HepG2 (cell line): ENCODE measurements around the gene PPP1R9B. TPM values are rescaled to one million over a fixed set of nuclear protein-coding genes. Genes with fewer than 3 reads are reported as not detected.

ENCODE experiments used
- CEBPG ChIP-seq: IDR thresholded peaks from 2 replicates; pipeline ENCODE4 v1.6.1; 2016
- CENPX ChIP-seq: sonication (generic); formaldehyde crosslinking; IDR thresholded peaks from 2 replicates; pipeline ENCODE4 v1.9.0; 2021; ENCODE audit warnings: mild to moderate bottlenecking, missing genetic modification reagents, moderate library complexity
- FOXP1 ChIP-seq, 2 experiments: fragments of 450-650 bp in 1 of 2; IDR thresholded peaks; 2 replicates each; pipeline ENCODE4 v1.6.1; 2017 to 2018; ENCODE audit warnings: antibody characterized with exemption in 1 of 2
- GABPB1 ChIP-seq: IDR thresholded peaks from 2 replicates; pipeline ENCODE4 v1.6.1; 2016; ENCODE audit warnings: mild to moderate bottlenecking, missing genetic modification reagents, moderate library complexity, missing compliant biosample characterization
- GATA4 ChIP-seq: sonication (generic); IDR thresholded peaks from 2 replicates; pipeline ENCODE4 v1.6.1; 2016; ENCODE audit warnings: antibody characterized with exemption, low read depth, borderline replicate concordance
- GTF2F1 ChIP-seq: fragments of 150-350 bp; IDR thresholded peaks from 2 replicates; pipeline ENCODE4 v1.6.1; 2014; ENCODE audit warnings: low read length
- HNRNPL ChIP-seq: fragments of 200-400 bp; formaldehyde crosslinking; IDR thresholded peaks from 2 replicates; pipeline ENCODE4 v1.6.1; 2017; ENCODE audit warnings: mild to moderate bottlenecking, low read depth, low read length
- KLF12 ChIP-seq: sonication (generic); formaldehyde crosslinking; IDR thresholded peaks from 2 replicates; pipeline ENCODE4 v1.4.0; 2020; ENCODE audit warnings: missing genetic modification reagents, borderline replicate concordance
- KLF6 ChIP-seq: IDR thresholded peaks from 2 replicates; pipeline ENCODE4 v1.8.0; 2016; ENCODE audit warnings: missing biosample characterization, missing genetic modification reagents
- LCORL ChIP-seq, 2 experiments: fragments of 450-650 bp in 1 of 2; sonication (generic) in 1 of 2; formaldehyde crosslinking in 1 of 2; IDR thresholded peaks; 2 replicates each; pipeline versions ENCODE4 v1.5.0 to v1.6.1; 2017 to 2020; ENCODE audit warnings: antibody characterized with exemption in 1 of 2, missing genetic modification reagents in 1 of 2
- MEF2D ChIP-seq: sonication (generic); formaldehyde crosslinking; IDR thresholded peaks from 2 replicates; pipeline ENCODE4 v1.5.1; 2020; ENCODE audit warnings: mild to moderate bottlenecking, missing genetic modification reagents
- NCOR1 ChIP-seq: fragments of 200-600 bp; sonication (generic); IDR thresholded peaks from 2 replicates; pipeline ENCODE4 v1.7.0; 2017; ENCODE audit warnings: antibody characterized with exemption, low read length, borderline replicate concordance
- NR0B2 ChIP-seq: sonication (generic); formaldehyde crosslinking; IDR thresholded peaks from 2 replicates; pipeline ENCODE4 v1.4.0; 2020; ENCODE audit warnings: mild to moderate bottlenecking, missing genetic modification reagents
- RELA ChIP-seq: sonication (generic); formaldehyde crosslinking; IDR thresholded peaks from 2 replicates; pipeline ENCODE4 v1.4.0; 2020; ENCODE audit warnings: missing genetic modification reagents
- SALL2 ChIP-seq: sonication (generic); formaldehyde crosslinking; IDR thresholded peaks from 2 replicates; pipeline ENCODE4 v1.8.1; 2023; ENCODE audit warnings: mild to moderate bottlenecking, missing genetic modification reagents, inconsistent platforms
- SP140L ChIP-seq: sonication (generic); formaldehyde crosslinking; IDR thresholded peaks from 2 replicates; pipeline ENCODE4 v1.4.0; 2020; ENCODE audit warnings: missing genetic modification reagents, borderline replicate concordance
- THAP8 ChIP-seq: sonication (generic); formaldehyde crosslinking; IDR thresholded peaks from 2 replicates; pipeline ENCODE4 v1.5.1; 2020; ENCODE audit warnings: missing genetic modification reagents, mild to moderate bottlenecking, borderline replicate concordance
- ZBTB7B ChIP-seq: sonication (generic); formaldehyde crosslinking; IDR thresholded peaks from 2 replicates; pipeline ENCODE4 v1.4.0; 2020; ENCODE audit warnings: missing genetic modification reagents
- ZMYM2 ChIP-seq: sonication (generic); formaldehyde crosslinking; IDR thresholded peaks from 2 replicates; pipeline ENCODE4 v1.8.0; 2022; ENCODE audit warnings: mild to moderate bottlenecking, missing genetic modification reagents
- ZNF160 ChIP-seq: sonication (generic); formaldehyde crosslinking; IDR thresholded peaks from 2 replicates; pipeline ENCODE4 v1.8.0; 2022; ENCODE audit warnings: mild to moderate bottlenecking, inconsistent platforms, missing genetic modification reagents
- ZNF598 ChIP-seq: sonication (generic); formaldehyde crosslinking; IDR thresholded peaks from 2 replicates; pipeline ENCODE4 v1.5.1; 2020; ENCODE audit warnings: mild to moderate bottlenecking, missing genetic modification reagents, borderline replicate concordance
- ZNF652 ChIP-seq: IDR thresholded peaks from 2 replicates; pipeline ENCODE4 v1.6.1; 2016; ENCODE audit warnings: low read depth, borderline replicate concordance
- ZNF710 ChIP-seq: sonication (generic); formaldehyde crosslinking; IDR thresholded peaks from 2 replicates; pipeline ENCODE4 v1.5.0; 2020; ENCODE audit warnings: mild to moderate bottlenecking, missing genetic modification reagents, borderline replicate concordance
- ZNF800 ChIP-seq: sonication (generic); formaldehyde crosslinking; IDR thresholded peaks from 2 replicates; pipeline ENCODE4 v1.4.0; 2020; ENCODE audit warnings: missing genetic modification reagents
- polyA plus RNA-seq, 8 experiments: library from polyadenylated mRNA; depleted of rRNA in 3 of 8; stranded (reverse) in 7 of 8; unstranded in 1 of 8; fragments of >200 nt; fragmentation: Illumina TruSeq in 4 of 8; extraction: Trizol in 4 of 8; gene quantifications; 2 replicates each; pipeline versions ENCODE4 v1.2.1 to v1.2.3, GENCODE V29; 2011 to 2016; ENCODE audit warnings: low read depth in 4 of 8, missing spikeins in 1 of 8, mixed read lengths in 1 of 8; ENCODE audit not compliant: insufficient read depth in 1 of 8
- total RNA-seq, 5 experiments: library from RNA; depleted of rRNA; stranded (reverse); fragments of >200 nt; fragmentation: Illumina TruSeq; extraction: Trizol; gene quantifications; 2 replicates each; pipeline ENCODE4 v1.2.3, GENCODE V29; 2016; ENCODE audit warnings: low read depth in 1 of 5

PPP1R9B gene
- total and polyA plus RNA-seq, 2 of the 13 experiments (the other 11 are each of a cell fraction or from before 2014, with no cell fraction given): 9.4 to 15.8 TPM

GRCh38 chr17:50177983-50178834, 27.7 kb upstream of the PPP1R9B start (continued):
- TF ChIP-seq ZNF710 (CRISPR knock-in tag): no peak; the same call in 1 of the 2 replicates
- TF ChIP-seq ZBTB7B: peak; percentile 77; the same call in 1 of the 2 replicates
- TF ChIP-seq ZNF800: no peak
- TF ChIP-seq NR0B2: no peak; the same call in none of the 2 replicates
- no peak for TF ChIP-seq FOXP1 (IDR thresholded peaks at IDR 0.05)
- TF ChIP-seq FOXP1 (CRISPR knock-in tag; IDR thresholded peaks at IDR 0.05): 0 out of 2 replicates have a peak, but pooled peaks have one; percentile 13
- no peak for TF ChIP-seq GTF2F1
- TF ChIP-seq NCOR1: no peak
- TF ChIP-seq HNRNPL: peak; percentile 98
- TF ChIP-seq KLF6 (CRISPR knock-in tag): peak; percentile 73; the same call in 1 of the 2 replicates
- 0 out of 2 replicates have a peak, but pooled peaks have one; percentile 44 for TF ChIP-seq MEF2D (CRISPR knock-in tag)
- peak; percentile 43; the same call in 1 of the 2 replicates for TF ChIP-seq ZNF598 (CRISPR knock-in tag)
- 0 out of 2 replicates have a peak, but pooled peaks have one; percentile 41 for TF ChIP-seq RELA (CRISPR knock-in tag)
- TF ChIP-seq LCORL (IDR thresholded peaks at IDR 0.05): no peak
- TF ChIP-seq LCORL (CRISPR knock-in tag; IDR thresholded peaks at IDR 0.05): peak; percentile 43; the same call in 1 of the 2 replicates
- TF ChIP-seq GATA4: no peak
- peak; percentile 25; the same call in 1 of the 2 replicates for TF ChIP-seq CEBPG (CRISPR knock-in tag)
- 0 out of 2 replicates have a peak, but pooled peaks have one; percentile 35 for TF ChIP-seq ZMYM2
- TF ChIP-seq ZNF652 (CRISPR knock-in tag): no peak
- TF ChIP-seq ZNF160: no peak
- TF ChIP-seq SALL2 (CRISPR knock-in tag): peak; percentile 64; the same call in 1 of the 2 replicates
- TF ChIP-seq KLF12: no peak
- TF ChIP-seq THAP8 (CRISPR knock-in tag): no peak
- TF ChIP-seq CENPX (CRISPR knock-in tag): no peak
- TF ChIP-seq SP140L (CRISPR knock-in tag): peak; percentile 81; the same call in 1 of the 2 replicates
- TF ChIP-seq GABPB1 (CRISPR knock-in tag): peak; percentile 48
